Cardiac muscle cell (in vitro differentiated cells and primary cell): ENCODE measurements around the gene LYPD8. TPM values are rescaled to one million over a fixed set of nuclear protein-coding genes. Genes with fewer than 3 reads are reported as not detected.

Experiments
- DNase-seq, 2 donors: peaks; one replicate each; pipeline versions ENCODE4 v3.0.0 to v3.0.0-alpha.2; 2010 to 2017; ENCODE audit warnings: low read depth in 1 of 2, low spot score in 1 of 2
- H3K27ac ChIP-seq: fragments of 200-600 bp; sonication (generic); 2 replicates; pipeline ENCODE4 v1.5.1; 2016
- H3K27me3 ChIP-seq: fragments of 200-600 bp; sonication (generic); 2 replicates; pipeline ENCODE4 v1.6.0; 2016; ENCODE audit warnings: control low read depth
- H3K36me3 ChIP-seq: fragments of 200-600 bp; sonication (generic); 2 replicates; pipeline ENCODE4 v1.5.1; 2016; ENCODE audit warnings: control low read depth
- H3K4me1 ChIP-seq: fragments of 200-600 bp; sonication (generic); 2 replicates; pipeline ENCODE4 v1.8.1; 2017; ENCODE audit warnings: low read depth, mild to moderate bottlenecking, mixed run types
- H3K4me3 ChIP-seq: fragments of 200-600 bp; sonication (generic); 2 replicates; pipeline ENCODE4 v1.5.1; 2016; ENCODE audit warnings: mild to moderate bottlenecking
- H3K9me3 ChIP-seq: fragments of 200-600 bp; sonication (generic); 2 replicates; pipeline ENCODE4 v1.5.1; 2017; ENCODE audit warnings: low read depth, mild to moderate bottlenecking, control low read depth
- polyA plus RNA-seq: library from polyadenylated mRNA; unstranded; fragments of >200 nt; fragmentation: Nextera tagmentation; extraction: Ambion mirVana; gene quantifications from 2 replicates; pipeline ENCODE4 v1.2.1, GENCODE V29; 2016
- total RNA-seq: library from RNA; depleted of rRNA; stranded (reverse); fragments of >200 nt; gene quantifications from 2 replicates; pipeline ENCODE4 v1.2.3, GENCODE V29; 2016
- TF ChIP-seq, protein P1 (sequence below): IDR thresholded peaks from 2 replicates; pipeline ENCODE4 v1.5.1; 2012; ENCODE audit warnings: low read depth, mild to moderate bottlenecking, low read length

The LYPD8 gene
- total and polyA plus RNA-seq, 2 experiments from 2014 or later: not detected

DNA sequence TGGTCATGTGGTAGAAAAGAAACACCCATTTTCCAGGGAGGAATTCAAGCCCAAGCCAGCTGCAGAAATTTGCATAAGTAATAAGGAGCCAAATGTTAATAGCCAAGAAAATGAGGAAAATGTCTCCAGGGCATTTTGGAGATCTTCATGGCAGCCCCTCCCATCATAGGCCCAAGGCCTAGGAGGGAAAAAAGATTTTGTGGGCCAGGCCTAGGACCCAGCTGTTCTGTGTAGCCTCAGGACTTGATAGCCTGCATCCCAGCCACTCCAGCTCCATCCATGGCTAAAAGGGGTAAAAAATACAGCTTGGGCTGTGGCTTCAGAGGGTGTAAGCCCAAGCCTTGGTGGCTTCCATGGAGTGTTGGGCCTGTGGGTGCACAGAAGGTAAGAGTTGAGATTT is 21.4 kb upstream of the LYPD8 start:
- Histone ChIP-seq H3K27me3 (no peaks in the 10 kb centered on the region), H3K4me1 (no peaks in the 10 kb centered on the region), H3K9me3 (no peaks in the 10 kb centered on the region), H3K27ac (no peak overlapping the region), H3K36me3 (no peaks in the 10 kb centered on the region), H3K4me3 (no peak overlapping the region)
- DNase-seq: no peak
- TF ChIP-seq, protein P1, sequence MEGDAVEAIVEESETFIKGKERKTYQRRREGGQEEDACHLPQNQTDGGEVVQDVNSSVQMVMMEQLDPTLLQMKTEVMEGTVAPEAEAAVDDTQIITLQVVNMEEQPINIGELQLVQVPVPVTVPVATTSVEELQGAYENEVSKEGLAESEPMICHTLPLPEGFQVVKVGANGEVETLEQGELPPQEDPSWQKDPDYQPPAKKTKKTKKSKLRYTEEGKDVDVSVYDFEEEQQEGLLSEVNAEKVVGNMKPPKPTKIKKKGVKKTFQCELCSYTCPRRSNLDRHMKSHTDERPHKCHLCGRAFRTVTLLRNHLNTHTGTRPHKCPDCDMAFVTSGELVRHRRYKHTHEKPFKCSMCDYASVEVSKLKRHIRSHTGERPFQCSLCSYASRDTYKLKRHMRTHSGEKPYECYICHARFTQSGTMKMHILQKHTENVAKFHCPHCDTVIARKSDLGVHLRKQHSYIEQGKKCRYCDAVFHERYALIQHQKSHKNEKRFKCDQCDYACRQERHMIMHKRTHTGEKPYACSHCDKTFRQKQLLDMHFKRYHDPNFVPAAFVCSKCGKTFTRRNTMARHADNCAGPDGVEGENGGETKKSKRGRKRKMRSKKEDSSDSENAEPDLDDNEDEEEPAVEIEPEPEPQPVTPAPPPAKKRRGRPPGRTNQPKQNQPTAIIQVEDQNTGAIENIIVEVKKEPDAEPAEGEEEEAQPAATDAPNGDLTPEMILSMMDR: no peak

DNA sequence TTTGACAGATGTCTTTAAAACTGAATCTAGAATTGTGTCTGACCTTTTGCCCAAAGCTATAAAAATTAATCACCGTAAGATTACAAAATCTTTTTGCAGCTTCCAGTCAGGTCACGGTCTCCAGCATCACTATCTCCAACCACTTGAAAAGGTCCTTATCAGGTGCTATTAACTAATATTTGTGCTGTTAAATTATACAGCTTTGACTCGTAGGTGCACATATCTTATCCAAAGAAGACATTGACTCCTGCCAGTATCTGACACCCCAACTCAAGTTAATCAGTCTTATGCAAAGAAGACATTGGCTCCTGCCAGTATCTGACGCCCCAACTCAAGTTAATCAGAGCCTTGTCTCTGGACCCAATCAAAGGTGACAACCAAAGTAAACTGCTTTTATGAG is 19.9 kb upstream of the LYPD8 start:
- no peaks in the 10 kb centered on the region for H3K9me3 ChIP-seq
- TF ChIP-seq, protein P1: no peak
- no peak for DNase-seq
- H3K27me3 ChIP-seq: no peaks in the 10 kb centered on the region
- H3K27ac ChIP-seq: no peak overlapping the region
- H3K36me3 ChIP-seq: no peaks in the 10 kb centered on the region
- H3K4me3 ChIP-seq: no peak overlapping the region
- no peaks in the 10 kb centered on the region for H3K4me1 ChIP-seq

DNA sequence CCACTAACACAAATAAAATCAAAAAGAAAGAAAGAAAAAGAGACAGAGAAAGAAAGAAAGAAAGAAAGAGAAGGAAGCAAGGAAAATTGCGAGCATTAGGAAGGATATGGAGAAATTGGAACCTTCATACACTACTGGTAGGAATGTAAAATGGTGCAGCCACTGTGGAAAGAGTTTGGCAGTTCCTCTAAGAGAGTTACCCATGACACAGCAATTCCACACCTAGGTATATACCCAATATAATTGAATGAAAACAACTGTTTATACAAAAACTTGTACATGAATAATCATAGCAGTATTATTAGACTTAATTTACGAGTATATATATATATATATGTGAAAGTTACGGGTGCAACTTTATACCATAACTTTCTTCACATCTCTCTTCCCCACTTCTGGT is 4.1 kb upstream of the LYPD8 start:
- DNase-seq: no peak
- no peaks in the 10 kb centered on the region for H3K36me3 ChIP-seq
- no peaks in the 10 kb centered on the region for H3K9me3 ChIP-seq
- no peaks in the 10 kb centered on the region for H3K27me3 ChIP-seq
- H3K4me1 ChIP-seq: no peaks in the 10 kb centered on the region
- no peak overlapping the region for H3K4me3 ChIP-seq
- H3K27ac ChIP-seq: no peak overlapping the region
- TF ChIP-seq, protein P1: no peak

DNA sequence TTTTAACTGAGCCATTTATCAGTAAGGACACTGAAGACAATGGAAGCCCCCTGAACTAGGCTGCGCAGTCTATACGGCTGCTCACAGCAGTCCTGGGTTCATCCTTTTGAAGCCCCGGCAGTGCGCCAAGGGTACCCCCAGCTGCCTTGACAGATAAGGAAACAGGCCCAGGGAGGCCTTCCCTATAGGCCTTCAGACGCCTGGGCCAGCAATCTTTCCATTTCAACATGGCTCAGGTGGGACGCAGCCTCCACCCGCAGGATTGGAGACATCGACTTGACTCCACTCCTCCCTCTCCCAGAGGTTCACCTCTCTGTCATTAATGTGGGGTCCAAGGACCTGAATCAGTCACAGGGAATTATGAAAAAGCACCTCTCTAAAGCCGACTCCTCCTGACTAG is 2.8 kb upstream of the LYPD8 start:
- Histone ChIP-seq H3K4me3 (no peak overlapping the region), H3K9me3 (no peaks in the 10 kb centered on the region)

DNA sequence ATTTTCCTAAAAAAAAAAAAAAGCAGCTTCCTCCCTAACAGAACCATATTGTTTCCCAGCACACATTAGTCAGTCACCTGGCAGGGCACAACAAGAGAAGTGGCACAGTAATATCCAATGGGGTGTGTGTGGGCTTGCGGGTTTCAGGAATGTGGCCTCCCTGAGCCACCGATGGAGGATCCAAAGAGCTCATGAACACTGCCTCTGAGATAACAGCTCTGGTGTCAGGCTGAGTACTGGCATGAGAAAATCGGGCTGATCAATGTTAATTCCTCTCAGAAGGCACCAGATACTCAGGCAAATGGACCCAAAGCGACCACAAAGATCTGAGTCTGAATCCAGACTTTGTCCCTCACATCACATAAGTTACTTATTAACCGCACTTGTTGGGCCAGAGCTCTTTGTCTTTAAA is 2.2 kb upstream of the LYPD8 start:
- TF ChIP-seq, protein P1: no peak
- Histone ChIP-seq H3K27me3 (no peaks in the 10 kb centered on the region), H3K27ac (no peak overlapping the region), H3K4me3 (no peak overlapping the region), H3K36me3 (no peaks in the 10 kb centered on the region), H3K4me1 (no peaks in the 10 kb centered on the region), H3K9me3 (no peaks in the 10 kb centered on the region)
- no peak for DNase-seq

More for the DNA sequence above, 2.8 kb upstream of the LYPD8 start:
- H3K4me1 ChIP-seq: no peaks in the 10 kb centered on the region
- H3K27ac ChIP-seq: no peak overlapping the region
- DNase-seq: no peak
- no peaks in the 10 kb centered on the region for H3K36me3 ChIP-seq
- no peaks in the 10 kb centered on the region for H3K27me3 ChIP-seq
- TF ChIP-seq, protein P1: no peak

DNA sequence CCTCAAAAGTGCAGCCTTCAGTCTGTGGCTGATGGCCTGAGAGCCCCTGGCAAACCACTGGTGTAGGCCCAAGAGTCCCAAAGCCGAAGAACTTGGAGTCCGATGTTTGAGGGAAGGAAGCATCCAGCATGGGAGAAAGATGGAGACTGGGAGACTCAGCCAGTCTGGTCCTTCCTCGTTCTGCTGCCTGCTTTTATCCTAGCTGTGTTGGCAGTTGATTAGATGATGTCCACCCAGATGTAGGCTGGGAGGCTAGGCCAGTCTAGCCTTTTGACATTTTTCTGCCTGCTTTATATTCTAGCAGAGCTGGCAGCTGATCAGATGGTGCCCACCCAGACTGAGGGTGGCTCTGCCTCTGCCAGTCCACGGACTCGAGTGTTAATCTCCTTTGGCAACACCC is 1.1 kb upstream of the LYPD8 start:
- DNase-seq: no peak
- Histone ChIP-seq H3K4me1 (no peaks in the 10 kb centered on the region), H3K36me3 (no peaks in the 10 kb centered on the region), H3K4me3 (no peak overlapping the region), H3K27ac (no peak overlapping the region), H3K27me3 (no peaks in the 10 kb centered on the region), H3K9me3 (no peaks in the 10 kb centered on the region)
- TF ChIP-seq, protein P1: no peak
